Ovary (tissue), 9 donors: Measurements from ENCODE around the gene QRSL1. TPM values are rescaled to one million over a fixed set of nuclear protein-coding genes. Genes with fewer than 3 reads are reported as not detected.

Experiments
- DNase-seq, 5 donors: peaks; one replicate each; pipeline ENCODE4 v3.0.0-alpha.2; 2019 to 2020
- H3K27ac ChIP-seq, 2 donors: fragments of 200-600 bp; one replicate each; pipeline versions ENCODE4 v1.5.1 to v1.8.0; 2019 to 2022
- H3K27me3 ChIP-seq: fragments of 200-600 bp; one replicate; pipeline ENCODE4 v1.8.0; 2022
- H3K36me3 ChIP-seq: fragments of 200-600 bp; sonication (generic); one replicate; pipeline ENCODE4 v1.5.1; 2019
- H3K4me1 ChIP-seq: one replicate; pipeline ENCODE4 v1.8.1; 2013; ENCODE audit warnings: mild to moderate bottlenecking, moderate library complexity; ENCODE audit not compliant: insufficient read depth
- H3K4me3 ChIP-seq: fragments of 200-600 bp; sonication (generic); one replicate; pipeline ENCODE4 v1.5.1; 2017
- H3K9me3 ChIP-seq, 2 donors: fragments of 200-600 bp in 1 of 2; sonication (generic) in 1 of 2; one replicate each; pipeline versions ENCODE4 v1.5.1 to v1.8.1; 2013 to 2019; ENCODE audit warnings: mild to moderate bottlenecking in 1 of 2, moderate library complexity in 1 of 2
- CTCF ChIP-seq, 3 donors: fragments of 450-650 bp in 2 of 3; fragments of 200-600 bp in 1 of 3; IDR thresholded peaks; one replicate each; pipeline versions ENCODE4 v1.5.1 to v1.8.0; 2016 to 2022; ENCODE audit warnings: antibody characterized with exemption in 3 of 3, mild to moderate bottlenecking in 1 of 3
- EP300 ChIP-seq: sonication (generic); formaldehyde crosslinking; IDR thresholded peaks from one replicate; pipeline ENCODE4 v1.6.1; 2017; ENCODE audit warnings: antibody characterized with exemption
- POLR2A ChIP-seq: fragments of 450-650 bp; IDR thresholded peaks from one replicate; pipeline ENCODE4 v1.6.1; 2017; ENCODE audit warnings: antibody characterized with exemption, mild to moderate bottlenecking, moderate library complexity
- WGBS, 3 donors: extraction: QIAGEN DNeasy Blood & Tissue Kit in 1 of 3; methylation state at CpG; one replicate each; pipeline versions ENCODE4 v1.1.5 to v1.1.7; 2013 to 2017; 5-methylcytosine and 5-hydroxymethylcytosine counted together
- intact Hi-C, 4 donors: fragments of 100-400 bp; cut with DNase I; formaldehyde crosslinking; loops; one replicate each; pipeline versions ENCODE4 v1.11.0 to v1.15.1; 2022 to 2023
- polyA plus RNA-seq, 2 donors: library from polyadenylated mRNA; stranded (reverse); fragments of 200-250 nt in 1 of 2; fragments of 350-450 nt in 1 of 2; fragmentation: Illumina TruSeq in 1 of 2; extraction: RNeasy Lipid Tissue Mini Kit (QIAGEN cat#74804) in 1 of 2; gene quantifications; one replicate each; pipeline ENCODE4 v1.2.3, GENCODE V29; 2013 to 2014
- total RNA-seq, 7 donors: library from RNA; depleted of rRNA in 2 of 7; stranded (reverse); fragments of >200 nt in 2 of 7; fragmentation: NEBNext Ultra II Directional in 3 of 7; extraction: Animal tissue kit (Norgen Biotek cat#: 25700) in 3 of 7; gene quantifications; one replicate each; pipeline versions ENCODE4 v1.1.0 to v1.2.4, GENCODE V29; 2016 to 2023
- donor health status: DM: no; HTN: no; CAD: no; lungs with moderate emphysema.
- donor health status: DM: no; HTN: no; CAD: no.
- donor health status: Bipolar disorder and iron deficiency.
- donor health status: DM: yes; HTN: yes; CAD: no.
- donor health status: DM: no; HTN: no; CAD: no.
- donor health status: DM: yes; HTN: yes; CAD: no.

QRSL1 gene
- total and polyA plus RNA-seq, 9 donors: 6.4 to 15.7 (median 8.6) TPM

- Histone ChIP-seq H3K4me1 (no peaks in the 10 kb centered on the region), H3K27me3 (no peaks in the 10 kb centered on the region), H3K36me3 (no peaks in the 10 kb centered on the region), H3K4me3 (no peak overlapping the region), H3K27ac (no peak overlapping the region), H3K9me3 (no peaks in the 10 kb centered on the region)
- no peak for DNase-seq
- WGBS, 3 donors: 74 to 89% (median 88%) methylated on average over 3 of the region's 3 CpGs
- TF ChIP-seq POLR2A (no peak), EP300 (no peak), CTCF (IDR thresholded peaks at IDR 0.05) (no peak)
- intact Hi-C loops: no loop called here
These were observed 38.1 kb upstream of the QRSL1 start for GRCh38 chr6:106591111-106591825.

- WGBS, 3 donors: 48 to 90% (median 88%) methylated on average over 2 of the region's 2 CpGs
- Histone ChIP-seq H3K9me3 (peaks cover 0 to under 1% of the 10 kb centered on the region in 2 donors), H3K27ac (no peak overlapping the region), H3K36me3 (no peaks in the 10 kb centered on the region), H3K4me3 (no peak overlapping the region), H3K27me3 (no peaks in the 10 kb centered on the region), H3K4me1 (no peaks in the 10 kb centered on the region)
- TF ChIP-seq EP300 (no peak), CTCF (IDR thresholded peaks at IDR 0.05) (no peak), POLR2A (no peak)
- DNase-seq: no peak
- intact Hi-C loops: no loop called here
These were observed 29.9 kb upstream of the QRSL1 start for GRCh38 chr6:106599440-106599839.

GRCh38 chr6:106600329-106600728 lies 29.0 kb upstream of the QRSL1 start:
- Histone ChIP-seq H3K4me3 (no peak overlapping the region), H3K27ac (no peak overlapping the region), H3K4me1 (no peaks in the 10 kb centered on the region), H3K27me3 (no peaks in the 10 kb centered on the region), H3K36me3 (no peaks in the 10 kb centered on the region), H3K9me3 (peaks cover 0 to 6% of the 10 kb centered on the region in 2 donors)
- WGBS, 3 donors: 96 to 99% (median 96%) methylated on average over 2 of the region's 2 CpGs
- TF ChIP-seq POLR2A (no peak), CTCF (IDR thresholded peaks at IDR 0.05) (no peak), EP300 (no peak)
- intact Hi-C loops: no loop called here
- no peak for DNase-seq

GRCh38 chr6:106608080-106608668 lies 21.2 kb upstream of the QRSL1 start:
- DNase-seq: no peak
- 21 to 33% (median 32%) methylated on average over 2 of the region's 2 CpGs for WGBS, 3 donors
- peaks cover 0 to 6% of the 10 kb centered on the region in 2 donors for H3K9me3 ChIP-seq

More at GRCh38 chr6:106608080-106608668, 21.2 kb upstream of the QRSL1 start:
- TF ChIP-seq POLR2A (no peak), CTCF (IDR thresholded peaks at IDR 0.05) (no peak), EP300 (no peak)
- H3K27ac ChIP-seq: no peak overlapping the region
- no peaks in the 10 kb centered on the region for H3K27me3 ChIP-seq
- intact Hi-C loops: no loop called here
- H3K4me1 ChIP-seq: no peaks in the 10 kb centered on the region
- H3K36me3 ChIP-seq: no peaks in the 10 kb centered on the region
- no peak overlapping the region for H3K4me3 ChIP-seq
